GM21515 (cell line): ENCODE measurements around the gene GRAMD1A.
"Not testable (repeated sequence)": the region's sequence is repeated elsewhere in the genome, so short reads cannot be mapped to it uniquely, and the experiment has no call there.

Experiments
- ATAC-seq: cut with Tn5 transposase; IDR thresholded peaks from one replicate; pipeline ENCODE4 v1.9.1; 2021; ENCODE audit not compliant: unreplicated experiment

Gene GRAMD1A

GRCh38 chr19:35018379-35018778 lies 18.3 kb downstream of the GRAMD1A start:
- ATAC-seq: no peak

GRCh38 chr19:35019144-35019543 lies 19.0 kb downstream of the GRAMD1A start:
- no peak for ATAC-seq

GRCh38 chr19:35021016-35021415 lies 20.9 kb downstream of the GRAMD1A start:
- ATAC-seq: no peak

- no peak for ATAC-seq
Observed at GRCh38 chr19:35021596-35021995, 21.5 kb downstream of the GRAMD1A start.

GRCh38 chr19:35022460-35022859 lies 22.3 kb downstream of the GRAMD1A start:
- no peak for ATAC-seq

- ATAC-seq: no peak
Observed at GRCh38 chr19:35023428-35023827, 23.3 kb downstream of the GRAMD1A start.

- no peak for ATAC-seq
Observed at GRCh38 chr19:35024095-35024494, 24.0 kb downstream of the GRAMD1A start.

GRCh38 chr19:35025969-35026368 lies 25.8 kb downstream of the GRAMD1A start:
- no peak for ATAC-seq

- no peak for ATAC-seq
Observed at GRCh38 chr19:35026418-35026817, 26.3 kb downstream of the GRAMD1A start.

- no peak for ATAC-seq
Observed at GRCh38 chr19:35027009-35027408, 26.9 kb downstream of the GRAMD1A start.

GRCh38 chr19:35027851-35028599 lies 27.9 kb downstream of the GRAMD1A start:
- ATAC-seq: no peak

GRCh38 chr19:35028600-35028885 lies 28.4 kb downstream of the GRAMD1A start:
- ATAC-seq: not testable (repeated sequence)

GRCh38 chr19:35029275-35029736 lies 29.2 kb downstream of the GRAMD1A start:
- not testable (repeated sequence) for ATAC-seq

- no peak for ATAC-seq
Observed at GRCh38 chr19:35029737-35030256, 29.7 kb downstream of the GRAMD1A start.

- ATAC-seq: no peak
Observed at GRCh38 chr19:35030257-35031071, 30.3 kb downstream of the GRAMD1A start, which contains the start of gene SCN1B. TSS of gene SCN1B (plus strand) at chr19:35030470. CDS start at chr19:35030821, 351 bp downstream.

GRCh38 chr19:35031072-35031881 lies 31.2 kb downstream of the GRAMD1A start:
- ATAC-seq: no peak

- ATAC-seq: no peak
Observed at GRCh38 chr19:35032356-35032865, 32.3 kb downstream of the GRAMD1A start.

GRCh38 chr19:35033067-35034004 lies 33.2 kb downstream of the GRAMD1A start:
- no peak for ATAC-seq

- no peak for ATAC-seq
Observed at GRCh38 chr19:35034005-35034502, 33.9 kb downstream of the GRAMD1A start.
